Renal cortex interstitium (tissue), 11 donors: ENCODE data around the gene MSMO1. TPM values are rescaled to one million over a fixed set of nuclear protein-coding genes. Genes with fewer than 3 reads are reported as not detected.

Experiments used
- DNase-seq, 11 donors: peaks; one replicate each; pipeline ENCODE4 v3.0.0-alpha.2; 2013; ENCODE audit warnings: low read depth in 9 of 11, low spot score in 4 of 11; ENCODE audit errors: extremely low read depth in 1 of 11
- polyA plus RNA-seq, 3 donors: library from polyadenylated mRNA; unstranded; fragments of 120-200 nt; gene quantifications; one replicate each; pipeline ENCODE4 v1.2.1, GENCODE V29; 2013; ENCODE audit not compliant: insufficient read length in 3 of 3

Gene MSMO1
- polyA plus RNA-seq, 3 donors: 64.2 to 80.4 (median 80.3) TPM

- DNase-seq: no peak
Measured at GRCh38 chr4:165345666-165346417, 18.4 kb downstream of the MSMO1 start.

GRCh38 chr4:165347647-165348569 lies 20.4 kb downstream of the MSMO1 start:
- DNase-seq: no peak

DNA sequence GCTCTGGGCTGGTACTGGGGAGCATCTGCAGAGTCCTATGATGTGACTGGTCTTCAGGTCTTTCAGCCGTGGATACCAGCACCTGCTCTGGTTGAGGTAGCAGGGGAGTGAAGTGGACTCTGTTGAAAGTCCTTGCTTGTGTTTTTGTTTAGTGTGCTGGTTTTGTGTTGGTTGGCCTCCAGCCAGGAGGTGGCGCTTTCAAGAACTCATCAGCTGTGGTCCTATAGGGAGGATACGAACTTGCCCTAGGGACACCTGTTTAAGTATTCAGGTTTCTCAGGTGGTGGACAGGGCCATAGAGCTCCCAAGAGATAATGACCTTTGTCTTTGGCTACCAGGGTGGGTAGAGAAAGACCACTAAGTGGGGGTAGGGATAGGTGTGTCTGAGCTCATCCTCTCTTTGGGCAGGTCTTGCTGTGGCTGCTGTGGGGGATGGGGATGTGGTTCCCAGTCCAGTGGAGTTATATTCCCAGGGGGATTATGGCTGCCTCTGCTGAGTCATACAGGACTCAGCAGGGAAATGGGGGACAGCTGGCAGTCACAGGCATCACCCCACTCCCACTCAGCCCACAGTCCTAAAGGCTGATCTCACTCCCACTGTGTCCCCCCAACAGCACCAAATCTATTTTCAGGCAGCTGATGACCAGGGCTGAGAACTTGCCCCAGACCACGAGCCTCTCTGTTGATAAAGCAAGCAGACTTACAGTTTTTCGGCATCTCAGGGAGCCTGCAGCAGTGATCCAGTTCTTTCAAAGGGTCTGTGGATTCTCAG lies 24.1 kb downstream of the MSMO1 start:
- no peak for DNase-seq

DNA sequence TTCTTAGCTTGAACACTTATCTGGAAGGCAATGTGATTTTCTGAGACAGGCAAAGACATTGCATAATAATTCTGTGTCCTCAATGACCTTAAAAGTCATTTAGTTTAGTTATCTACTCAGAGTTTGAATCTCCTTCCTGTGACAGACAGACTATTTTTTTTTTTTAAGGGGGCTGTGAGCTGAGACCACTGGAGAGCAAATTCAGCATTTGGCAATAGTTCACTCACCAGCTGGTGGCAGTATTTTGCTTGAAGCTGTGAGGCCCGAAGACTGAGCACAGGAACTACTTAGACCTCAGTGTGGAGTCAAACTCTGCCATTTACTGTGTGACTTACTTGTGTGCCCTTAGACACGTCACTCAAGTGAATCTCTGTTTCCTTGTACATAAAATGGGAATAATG lies 28.4 kb downstream of the MSMO1 start:
- peak in 6 of 11 donors; percentile 21 to 40 (median 30) for DNase-seq

GRCh38 chr4:165359506-165359905 lies 32.0 kb downstream of the MSMO1 start:
- DNase-seq: no peak

DNA sequence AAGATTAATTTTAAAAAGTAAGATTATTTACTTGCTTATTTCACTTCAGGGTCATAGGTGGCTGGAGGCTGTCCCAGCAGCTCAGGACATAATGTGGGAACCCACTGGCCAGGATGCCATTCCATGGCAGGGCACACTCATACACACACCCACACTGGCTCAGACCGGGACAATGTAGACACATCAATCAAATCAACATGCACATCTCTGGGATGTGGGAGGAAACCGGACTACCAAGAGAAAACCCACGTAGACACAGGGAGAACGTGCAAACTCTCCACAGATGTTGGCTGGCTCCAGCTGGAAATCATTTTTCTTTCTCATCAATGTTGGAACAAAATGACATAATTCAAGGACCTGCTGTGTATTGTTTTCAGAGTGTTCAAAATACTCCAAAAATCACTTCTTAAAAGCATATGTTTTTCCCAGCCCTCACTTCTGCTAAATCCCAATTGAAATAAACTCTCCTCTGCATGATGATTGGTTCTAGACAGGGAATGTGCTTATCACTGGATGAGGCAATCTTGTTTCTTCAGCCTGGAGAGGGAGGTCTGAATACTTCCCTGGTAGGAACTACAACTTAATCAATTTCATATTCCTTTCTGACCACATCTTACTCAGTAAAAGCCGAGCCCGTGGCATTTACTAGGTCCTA lies 32.7 kb downstream of the MSMO1 start:
- DNase-seq: no peak

- DNase-seq: no peak
Measured at GRCh38 chr4:165360985-165361670, 33.7 kb downstream of the MSMO1 start.

GRCh38 chr4:165361810-165362209 lies 34.3 kb downstream of the MSMO1 start:
- no peak for DNase-seq

DNA sequence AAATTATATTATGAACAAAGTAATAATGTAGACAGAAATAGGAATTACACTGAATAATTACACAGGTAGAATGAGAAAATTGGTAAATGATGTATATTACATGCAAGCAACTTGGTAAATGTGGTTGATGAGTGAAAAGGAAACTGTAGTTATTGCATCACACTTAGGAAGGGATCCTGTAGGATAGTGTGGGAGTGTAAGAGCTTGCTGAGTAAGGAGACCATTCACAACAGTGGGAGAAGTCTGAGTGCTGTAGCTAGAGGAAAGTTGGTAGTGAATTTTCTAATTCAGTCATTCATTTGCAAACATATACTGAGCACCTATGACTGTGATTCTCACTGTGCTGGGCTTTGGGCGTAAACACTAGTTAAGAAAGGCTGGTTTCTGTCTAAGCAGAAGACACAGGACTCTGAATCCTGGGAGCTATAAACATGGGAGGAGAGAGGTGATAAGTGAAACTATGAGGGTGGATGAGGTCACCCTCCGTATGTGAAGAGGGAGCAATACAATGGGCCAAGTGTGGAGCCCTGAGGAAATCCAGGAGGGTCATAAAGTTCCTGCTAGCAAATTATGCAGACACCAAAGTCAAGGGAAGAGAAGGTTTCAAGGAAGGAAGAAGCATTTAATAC lies 37.1 kb downstream of the MSMO1 start:
- DNase-seq: no peak

GRCh38 chr4:165367040-165367439 lies 39.6 kb downstream of the MSMO1 start:
- DNase-seq: no peak

GRCh38 chr4:165368114-165368513 lies 40.6 kb downstream of the MSMO1 start:
- DNase-seq: no peak

GRCh38 chr4:165368567-165368966 lies 41.1 kb downstream of the MSMO1 start:
- DNase-seq: no peak

- DNase-seq: no peak
Measured at GRCh38 chr4:165369522-165369921, 42.1 kb downstream of the MSMO1 start.

DNA sequence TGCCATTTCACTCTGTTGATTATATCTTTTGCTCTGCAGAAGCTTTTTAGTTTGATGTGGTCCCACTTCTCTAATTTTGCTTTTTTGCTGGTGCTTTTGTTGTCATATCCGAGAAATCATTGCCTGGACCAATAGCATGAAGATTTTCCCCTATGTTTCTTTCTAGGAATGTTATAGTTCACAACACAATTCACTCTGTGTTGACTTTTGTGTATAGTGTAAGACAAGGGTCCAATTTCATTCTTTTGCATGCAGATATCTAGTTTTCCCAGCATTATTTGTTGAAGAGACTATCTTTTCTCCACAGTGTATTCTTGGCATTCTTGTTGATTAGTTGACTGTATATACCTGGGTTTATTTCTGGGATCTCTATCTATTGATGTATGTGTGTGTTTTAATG lies 43.1 kb downstream of the MSMO1 start:
- DNase-seq: no peak

DNA sequence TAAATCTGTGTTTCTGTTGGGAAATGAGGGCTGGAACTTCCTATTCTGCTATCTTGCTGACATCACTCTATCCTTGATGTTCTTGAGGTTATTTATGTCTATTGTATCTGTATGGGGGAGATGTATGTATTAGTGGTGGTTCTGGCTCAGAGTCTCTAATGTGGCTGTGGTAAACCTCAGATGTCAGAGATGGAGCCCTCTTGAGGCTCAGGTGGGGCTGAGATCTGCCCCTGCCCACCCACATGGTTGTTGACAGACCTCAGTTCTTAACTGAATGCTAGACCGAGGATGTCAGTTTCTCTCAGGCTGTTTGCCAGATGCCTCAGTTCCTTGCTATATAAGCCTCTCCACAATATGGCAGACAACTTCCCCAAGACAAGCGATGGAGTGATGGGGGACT lies 48.0 kb downstream of the MSMO1 start:
- no peak for DNase-seq

DNA sequence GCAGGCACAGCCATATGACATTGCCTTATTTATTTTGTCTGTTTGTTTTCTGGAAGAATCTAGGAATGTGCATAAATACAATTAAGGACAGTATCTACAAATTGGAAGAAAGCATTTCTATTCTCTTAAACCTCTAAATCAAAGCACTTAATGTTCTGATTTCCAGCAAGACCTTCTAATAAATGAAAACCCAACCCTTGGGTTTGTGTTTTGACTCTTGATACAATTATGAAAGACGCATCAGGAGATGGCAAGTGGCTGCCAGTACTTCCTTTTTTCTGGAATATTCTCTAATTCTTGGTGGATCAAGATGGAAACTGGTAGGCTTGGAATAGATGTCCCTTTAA lies 50.9 kb downstream of the MSMO1 start:
- DNase-seq: no peak

GRCh38 chr4:165378745-165379677 lies 51.5 kb downstream of the MSMO1 start, which contains the start of gene CPE:
Gene CPE (plus strand): TSS chr4:165379008. CDS start chr4:165379222, 214 bp downstream.
- DNase-seq: peak in 8 of 11 donors; percentile 46 to 82 (median 68)
